ENCODE data around the gene VPS39. TPM values are rescaled to one million over a fixed set of nuclear protein-coding genes. Genes with fewer than 3 reads are reported as not detected.

Gene VPS39
- total and polyA plus RNA-seq, 2 donors (not counting 1 experiment from before 2014, with no cell fraction given) = 53.7 to 55.5 TPM

GRCh38 chr15:42143356-42143755 lies 64.7 kb downstream of the VPS39 start:
- H3K4me1 ChIP-seq (ENCODE audit: control insufficient read depth, extremely low read depth, insufficient read depth, low read length) = no peaks in the 10 kb centered on the region
- H3K4me2 ChIP-seq (ENCODE audit: extremely low read depth, insufficient read depth, low read length) = no peak overlapping the region
- no peak overlapping the region for H2AFZ ChIP-seq (ENCODE audit: low read length)
- H4K20me1 ChIP-seq (ENCODE audit: control insufficient read depth, extremely low read depth, insufficient read depth, low read length) = no peaks in the 10 kb centered on the region
- no peak for DNase-seq (ENCODE audit: low read depth in 2 of 2)
- H3K4me3 ChIP-seq (replicated peaks in 1 of 4; ENCODE audit: control extremely low read depth in 1 of 4, insufficient read depth in 1 of 4, low read depth in 3 of 4, low read length in 4 of 4) = no peak overlapping the region
- no peaks in the 10 kb centered on the region for H3K36me3 ChIP-seq (ENCODE audit: control insufficient read depth, insufficient read depth, low read length)
- H3K9ac ChIP-seq (ENCODE audit: insufficient read depth, low read length) = no peak overlapping the region
- H3K27ac ChIP-seq (ENCODE audit: insufficient read depth, low read length) = no peak overlapping the region
- H3K9me3 ChIP-seq (ENCODE audit: control insufficient read depth, insufficient read depth, low read depth, low read length) = no peaks in the 10 kb centered on the region
- H3K27me3 ChIP-seq (ENCODE audit: control insufficient read depth, insufficient read depth, low read length) = peaks cover 15% of the 10 kb centered on the region
- no peaks in the 10 kb centered on the region for H3K79me2 ChIP-seq (ENCODE audit: control insufficient read depth, insufficient read depth, low read length)
- TF ChIP-seq EZH2 (IDR thresholded peaks at IDR 0.05; ENCODE audit: low read length, missing control alignments) (no peak), CTCF (conservative IDR thresholded peaks at IDR 0.05 in 1 of 2, IDR thresholded peaks at IDR 0.05 in 1 of 2; ENCODE audit: low read depth in 1 of 2, low read length in 2 of 2) (no peak)

- H3K79me2 ChIP-seq (ENCODE audit: control insufficient read depth, insufficient read depth, low read length) = no peaks in the 10 kb centered on the region
- DNase-seq (ENCODE audit: low read depth in 2 of 2) = no peak
- H3K9ac ChIP-seq (ENCODE audit: insufficient read depth, low read length) = no peak overlapping the region
- H3K27ac ChIP-seq (ENCODE audit: insufficient read depth, low read length) = no peak overlapping the region
- no peaks in the 10 kb centered on the region for H4K20me1 ChIP-seq (ENCODE audit: control insufficient read depth, extremely low read depth, insufficient read depth, low read length)
- H3K4me2 ChIP-seq (ENCODE audit: extremely low read depth, insufficient read depth, low read length) = no peak overlapping the region
- no peak overlapping the region for H2AFZ ChIP-seq (ENCODE audit: low read length)
- peaks cover 18% of the 10 kb centered on the region for H3K27me3 ChIP-seq (ENCODE audit: control insufficient read depth, insufficient read depth, low read length)
- no peak for TF ChIP-seq EZH2 (IDR thresholded peaks at IDR 0.05; ENCODE audit: low read length, missing control alignments)
- no peak for TF ChIP-seq CTCF (conservative IDR thresholded peaks at IDR 0.05 in 1 of 2, IDR thresholded peaks at IDR 0.05 in 1 of 2; ENCODE audit: low read depth in 1 of 2, low read length in 2 of 2)
- no peaks in the 10 kb centered on the region for H3K4me1 ChIP-seq (ENCODE audit: control insufficient read depth, extremely low read depth, insufficient read depth, low read length)
- no peak overlapping the region for H3K4me3 ChIP-seq (replicated peaks in 1 of 4; ENCODE audit: control extremely low read depth in 1 of 4, insufficient read depth in 1 of 4, low read depth in 3 of 4, low read length in 4 of 4)
- no peaks in the 10 kb centered on the region for H3K36me3 ChIP-seq (ENCODE audit: control insufficient read depth, insufficient read depth, low read length)
- H3K9me3 ChIP-seq (ENCODE audit: control insufficient read depth, insufficient read depth, low read depth, low read length) = no peaks in the 10 kb centered on the region
Observed at GRCh38 chr15:42141795-42142667, 66.1 kb downstream of the VPS39 start.

- H3K27ac ChIP-seq (ENCODE audit: insufficient read depth, low read length) = no peak overlapping the region
- no peaks in the 10 kb centered on the region for H3K79me2 ChIP-seq (ENCODE audit: control insufficient read depth, insufficient read depth, low read length)
- no peaks in the 10 kb centered on the region for H4K20me1 ChIP-seq (ENCODE audit: control insufficient read depth, extremely low read depth, insufficient read depth, low read length)
- H3K9ac ChIP-seq (ENCODE audit: insufficient read depth, low read length) = no peak overlapping the region
- H3K27me3 ChIP-seq (ENCODE audit: control insufficient read depth, insufficient read depth, low read length) = peaks cover 18% of the 10 kb centered on the region
- H3K9me3 ChIP-seq (ENCODE audit: control insufficient read depth, insufficient read depth, low read depth, low read length) = no peaks in the 10 kb centered on the region
- H3K4me1 ChIP-seq (ENCODE audit: control insufficient read depth, extremely low read depth, insufficient read depth, low read length) = no peaks in the 10 kb centered on the region
- H2AFZ ChIP-seq (ENCODE audit: low read length) = no peak overlapping the region
- TF ChIP-seq CTCF (conservative IDR thresholded peaks at IDR 0.05 in 1 of 2, IDR thresholded peaks at IDR 0.05 in 1 of 2; ENCODE audit: low read depth in 1 of 2, low read length in 2 of 2) = no peak
- TF ChIP-seq EZH2 (IDR thresholded peaks at IDR 0.05; ENCODE audit: low read length, missing control alignments) = no peak
- no peak overlapping the region for H3K4me3 ChIP-seq (replicated peaks in 1 of 4; ENCODE audit: control extremely low read depth in 1 of 4, insufficient read depth in 1 of 4, low read depth in 3 of 4, low read length in 4 of 4)
- H3K4me2 ChIP-seq (ENCODE audit: extremely low read depth, insufficient read depth, low read length) = no peak overlapping the region
- DNase-seq (ENCODE audit: low read depth in 2 of 2) = no peak
- no peaks in the 10 kb centered on the region for H3K36me3 ChIP-seq (ENCODE audit: control insufficient read depth, insufficient read depth, low read length)
Observed at GRCh38 chr15:42141246-42141645, 66.9 kb downstream of the VPS39 start.

Data from fibroblast of lung (primary cell).